GM12865 (cell line): Measurements from ENCODE around the gene SMARCE1.

Experiments used
- DNase-seq: peaks from one replicate; pipeline ENCODE4 v3.0.0; 2010; ENCODE audit warnings: low read depth
- H3K4me3 ChIP-seq: 2 replicates; pipeline ENCODE4 v1.5.1; 2011; ENCODE audit warnings: mild to moderate bottlenecking, low read depth, low read length, control low read depth
- TF ChIP-seq, protein P1 (sequence below): IDR thresholded peaks from 2 replicates; pipeline ENCODE4 v1.5.1; 2011; ENCODE audit warnings: low read length, control low read depth, low read depth, inconsistent platforms; ENCODE audit not compliant: insufficient read depth; ENCODE audit errors: missing control alignments

SMARCE1 gene

DNA sequence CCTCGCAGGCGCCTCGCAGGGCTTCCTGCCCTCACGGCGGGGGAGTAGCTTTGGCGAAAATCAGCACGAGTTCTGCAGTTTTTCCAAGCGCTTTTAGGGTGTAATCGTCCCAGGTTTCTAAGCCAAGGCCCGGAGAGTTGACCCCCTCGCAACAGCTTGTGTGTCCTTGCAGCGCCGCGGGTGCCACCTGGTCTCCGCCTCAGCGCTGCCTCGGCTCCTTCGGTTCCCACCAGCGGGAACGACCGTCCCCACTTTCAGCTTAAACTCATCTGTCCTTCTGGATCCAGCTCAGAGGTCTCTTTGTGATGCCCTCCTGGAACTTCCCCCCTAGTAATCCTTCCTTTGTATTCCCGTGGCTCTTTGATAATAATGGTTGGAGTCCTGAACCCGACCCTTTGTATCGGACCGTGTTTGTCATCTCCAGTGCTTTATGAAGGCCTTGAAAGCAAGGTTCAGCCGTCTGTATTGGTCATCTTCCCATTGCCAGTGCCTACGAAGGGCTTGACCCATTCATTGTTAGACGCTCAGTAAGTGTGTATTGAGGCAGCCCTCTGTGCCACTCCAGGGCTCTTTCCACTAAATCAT lies 858 bp upstream of the SMARCE1 start:
- peak overlapping the region; percentile 90 for H3K4me3 ChIP-seq
- TF ChIP-seq, protein P1, sequence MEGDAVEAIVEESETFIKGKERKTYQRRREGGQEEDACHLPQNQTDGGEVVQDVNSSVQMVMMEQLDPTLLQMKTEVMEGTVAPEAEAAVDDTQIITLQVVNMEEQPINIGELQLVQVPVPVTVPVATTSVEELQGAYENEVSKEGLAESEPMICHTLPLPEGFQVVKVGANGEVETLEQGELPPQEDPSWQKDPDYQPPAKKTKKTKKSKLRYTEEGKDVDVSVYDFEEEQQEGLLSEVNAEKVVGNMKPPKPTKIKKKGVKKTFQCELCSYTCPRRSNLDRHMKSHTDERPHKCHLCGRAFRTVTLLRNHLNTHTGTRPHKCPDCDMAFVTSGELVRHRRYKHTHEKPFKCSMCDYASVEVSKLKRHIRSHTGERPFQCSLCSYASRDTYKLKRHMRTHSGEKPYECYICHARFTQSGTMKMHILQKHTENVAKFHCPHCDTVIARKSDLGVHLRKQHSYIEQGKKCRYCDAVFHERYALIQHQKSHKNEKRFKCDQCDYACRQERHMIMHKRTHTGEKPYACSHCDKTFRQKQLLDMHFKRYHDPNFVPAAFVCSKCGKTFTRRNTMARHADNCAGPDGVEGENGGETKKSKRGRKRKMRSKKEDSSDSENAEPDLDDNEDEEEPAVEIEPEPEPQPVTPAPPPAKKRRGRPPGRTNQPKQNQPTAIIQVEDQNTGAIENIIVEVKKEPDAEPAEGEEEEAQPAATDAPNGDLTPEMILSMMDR: no peak
- DNase-seq: no peak

- TF ChIP-seq, protein P1: no peak
- H3K4me3 ChIP-seq: peak overlapping the region; percentile 90
- peak; percentile 72 for DNase-seq
Measured at GRCh38 chr17:40646791-40647623, 611 bp downstream of the SMARCE1 start.

DNA sequence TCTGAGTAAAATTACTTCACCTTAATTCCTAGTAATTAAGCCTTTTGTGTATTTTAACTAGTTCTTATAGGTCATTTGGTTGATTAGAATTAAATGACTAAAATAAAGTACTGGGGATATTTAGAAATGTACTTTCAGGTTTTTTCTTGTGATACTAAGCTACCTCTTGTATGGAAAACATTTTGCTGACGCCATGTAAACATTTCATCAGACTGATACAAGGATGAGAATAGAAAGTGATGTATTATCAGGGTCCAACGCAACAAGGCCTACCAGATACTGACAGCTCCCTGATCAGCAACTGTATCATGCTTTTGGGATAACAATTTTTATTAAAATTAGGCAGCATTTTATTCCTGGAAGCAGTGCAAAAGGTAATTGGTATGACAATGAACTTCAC lies 1.7 kb downstream of the SMARCE1 start:
- H3K4me3 ChIP-seq: no peak overlapping the region; the same call in 1 of the 2 replicates
- TF ChIP-seq, protein P1: no peak
- DNase-seq: no peak

DNA sequence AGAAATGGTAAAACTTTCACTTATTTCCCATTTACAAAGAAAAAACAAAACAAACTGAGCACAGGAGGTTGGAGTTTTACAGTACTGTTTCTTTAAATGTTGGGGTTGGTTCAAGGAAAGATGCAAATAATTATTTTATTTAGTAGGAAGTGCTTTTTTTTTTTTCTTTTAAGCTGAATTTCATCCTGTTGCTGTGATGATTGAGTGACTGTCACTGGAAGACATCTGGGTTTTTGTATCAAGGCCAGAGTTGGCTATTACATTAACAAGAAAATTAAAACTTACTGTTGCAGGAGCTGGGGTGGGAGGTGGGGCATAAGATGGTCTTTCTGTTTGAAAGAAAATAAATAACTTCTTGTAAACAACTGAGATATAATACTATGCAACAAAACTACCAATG lies 2.3 kb downstream of the SMARCE1 start:
- DNase-seq: no peak
- no peak overlapping the region for H3K4me3 ChIP-seq
- TF ChIP-seq, protein P1: no peak

DNA sequence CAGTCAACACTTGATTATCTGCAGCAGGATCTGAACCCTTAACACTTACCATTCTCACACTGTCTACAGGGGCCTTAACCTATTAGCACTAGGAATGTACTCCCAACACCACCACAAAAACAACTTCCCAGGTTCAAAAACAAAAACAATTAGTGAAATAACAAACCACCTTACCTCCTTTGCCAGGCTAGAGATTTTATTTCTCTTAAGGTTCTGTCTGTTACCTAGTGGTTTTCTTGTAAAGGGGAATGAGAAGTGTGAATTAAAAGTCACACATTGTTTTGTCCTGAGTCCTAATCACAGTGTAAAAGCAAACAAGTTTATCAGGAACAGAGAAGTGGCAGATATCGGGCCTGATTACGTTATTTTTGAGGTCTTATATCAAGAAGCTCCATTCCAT lies 9.7 kb downstream of the SMARCE1 start:
- H3K4me3 ChIP-seq: no peak overlapping the region
- TF ChIP-seq, protein P1: no peak
- DNase-seq: no peak

DNA sequence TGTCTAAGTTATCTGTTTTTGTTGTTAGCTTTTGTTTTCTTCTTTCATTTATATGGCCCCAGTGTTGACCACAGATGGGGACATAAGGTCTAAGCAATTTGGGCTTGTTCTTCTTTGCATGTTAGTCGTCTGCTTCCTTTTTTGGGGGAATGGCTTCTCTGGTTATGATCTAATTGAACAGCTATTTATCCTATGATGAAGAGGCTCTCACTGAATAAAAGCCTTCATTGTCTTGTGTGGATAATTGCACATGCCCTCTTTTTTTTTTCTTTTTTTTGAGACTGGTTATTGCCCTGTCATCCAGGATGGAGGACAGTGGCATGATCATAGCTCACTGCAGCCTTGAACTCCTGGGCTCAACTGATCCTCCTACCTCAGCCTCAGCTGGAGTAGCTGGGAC lies 13.7 kb downstream of the SMARCE1 start:
- no peak overlapping the region for H3K4me3 ChIP-seq
- TF ChIP-seq, protein P1: no peak
- no peak for DNase-seq

DNA sequence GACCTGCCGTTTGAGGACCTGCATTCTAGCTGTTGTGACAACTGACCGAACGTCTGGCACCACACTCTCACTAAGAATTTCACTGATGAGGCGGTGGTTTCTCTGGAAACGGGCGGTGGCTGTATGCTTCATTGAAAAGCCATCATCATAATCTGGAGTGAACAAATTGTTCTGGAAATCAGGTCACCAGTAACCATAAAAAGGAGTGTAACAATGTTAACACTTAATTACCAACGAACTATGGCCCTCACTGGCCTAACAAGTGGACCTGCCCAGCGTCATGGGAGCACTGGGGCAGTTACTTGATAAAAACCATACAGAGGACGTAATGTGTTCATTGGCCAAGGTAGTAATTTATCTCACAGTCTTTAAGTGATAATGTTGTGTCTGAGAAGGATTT lies 15.4 kb downstream of the SMARCE1 start:
- DNase-seq: no peak
- H3K4me3 ChIP-seq: no peak overlapping the region
- TF ChIP-seq, protein P1: no peak
